NT2/D1 (cell line): ENCODE data around the gene MRPL24.

Experiments
- DNase-seq: peaks from one replicate; pipeline ENCODE4 v3.0.0-alpha.2; 2011; ENCODE audit warnings: low read depth, low spot score
- H3K27me3 ChIP-seq: 2 replicates; pipeline ENCODE4 v1.6.0; 2011; ENCODE audit warnings: mild to moderate bottlenecking; ENCODE audit not compliant: insufficient read length, insufficient read depth
- H3K36me3 ChIP-seq: 2 replicates; pipeline ENCODE4 v1.6.1; 2011; ENCODE audit warnings: mild to moderate bottlenecking, low read length, mixed read lengths; ENCODE audit not compliant: insufficient read depth, insufficient read length
- H3K4me1 ChIP-seq: 2 replicates; pipeline ENCODE4 v1.5.1; 2011; ENCODE audit not compliant: insufficient read depth, insufficient read length
- H3K4me3 ChIP-seq: 2 replicates; pipeline ENCODE4 v1.5.1; 2011; ENCODE audit warnings: low read depth; ENCODE audit not compliant: insufficient read length
- H3K9ac ChIP-seq: 2 replicates; pipeline ENCODE4 v1.6.0; 2011; ENCODE audit warnings: low read depth; ENCODE audit not compliant: insufficient read length
- H3K9me3 ChIP-seq: 2 replicates; pipeline ENCODE4 v1.5.1; 2011; ENCODE audit warnings: mild to moderate bottlenecking, low read length; ENCODE audit not compliant: insufficient read depth
- SUZ12 ChIP-seq: IDR thresholded peaks from 2 replicates; pipeline ENCODE4 v1.6.1; 2011; ENCODE audit not compliant: insufficient read length, insufficient read depth; ENCODE audit errors: extremely low read depth
- YY1 ChIP-seq: IDR thresholded peaks from 2 replicates; pipeline ENCODE4 v1.6.1; 2011; ENCODE audit not compliant: insufficient read length, insufficient read depth
- ZNF274 ChIP-seq: IDR thresholded peaks from 2 replicates; pipeline ENCODE4 v1.6.1; 2011; ENCODE audit warnings: mild to moderate bottlenecking, low read depth, low read length

MRPL24 gene

GRCh38 chr1:156705918-156706656, 34.8 kb downstream of the MRPL24 start:
- Histone ChIP-seq H3K36me3 (peaks cover 27% of the 10 kb centered on the region), H3K9ac (peak overlapping the region; percentile 96), H3K9me3 (no peaks in the 10 kb centered on the region), H3K27me3 (no peaks in the 10 kb centered on the region), H3K4me1 (peaks cover 40% of the 10 kb centered on the region), H3K4me3 (peak overlapping the region; percentile 91)
- TF ChIP-seq YY1 (no peak), ZNF274 (no peak), SUZ12 (no peak)
- peak; percentile 93 for DNase-seq

GRCh38 chr1:156705321-156705917, 35.5 kb downstream of the MRPL24 start, which contains the start of gene CRABP2:
Gene CRABP2, minus strand, starts transcription at chr1:156705583. Its CDS starts 137 bp downstream, at chr1:156705446.
- Histone ChIP-seq H3K9ac (peak within 1 kb of the TSS; percentile 96), H3K27me3 (no peaks in the 10 kb centered on the region), H3K9me3 (no peaks in the 10 kb centered on the region), H3K4me1 (peaks cover 40% of the 10 kb centered on the region), H3K4me3 (peak within 1 kb of the TSS; percentile 91), H3K36me3 (peaks cover 34% of the 10 kb centered on the region)
- DNase-seq: no peak
- TF ChIP-seq ZNF274 (no peak), YY1 (no peak), SUZ12 (no peak)

- Histone ChIP-seq H3K4me3 (peak overlapping the region; percentile 91), H3K9ac (peak overlapping the region; percentile 96), H3K27me3 (no peaks in the 10 kb centered on the region), H3K4me1 (peaks cover 36% of the 10 kb centered on the region), H3K9me3 (no peaks in the 10 kb centered on the region; the same call in 1 of the 2 replicates), H3K36me3 (peaks cover 39% of the 10 kb centered on the region)
- no peak for DNase-seq
- TF ChIP-seq ZNF274: no peak
- no peak for TF ChIP-seq YY1
- no peak for TF ChIP-seq SUZ12
Observed at GRCh38 chr1:156704930-156705320, 36.0 kb downstream of the MRPL24 start.

GRCh38 chr1:156704166-156704711, 36.6 kb downstream of the MRPL24 start:
- no peak for TF ChIP-seq SUZ12
- no peak for TF ChIP-seq YY1
- no peak for TF ChIP-seq ZNF274
- Histone ChIP-seq H3K9me3 (no peaks in the 10 kb centered on the region; the same call in 1 of the 2 replicates), H3K4me1 (peaks cover 29% of the 10 kb centered on the region), H3K27me3 (no peaks in the 10 kb centered on the region), H3K4me3 (peak overlapping the region; percentile 91), H3K9ac (peak overlapping the region; percentile 96), H3K36me3 (peaks cover 45% of the 10 kb centered on the region)
- no peak for DNase-seq

GRCh38 chr1:156703741-156704140, 37.1 kb downstream of the MRPL24 start:
- H3K9me3 ChIP-seq: no peaks in the 10 kb centered on the region; the same call in 1 of the 2 replicates
- peak overlapping the region; percentile 96 for H3K9ac ChIP-seq
- peak overlapping the region; percentile 91 for H3K4me3 ChIP-seq
- H3K27me3 ChIP-seq: no peaks in the 10 kb centered on the region
- peaks cover 50% of the 10 kb centered on the region for H3K36me3 ChIP-seq
- H3K4me1 ChIP-seq: peaks cover 24% of the 10 kb centered on the region
- TF ChIP-seq SUZ12: no peak
- no peak for TF ChIP-seq YY1
- TF ChIP-seq ZNF274: no peak
- no peak for DNase-seq

GRCh38 chr1:156703336-156703735, 37.6 kb downstream of the MRPL24 start:
- Histone ChIP-seq H3K36me3 (peaks cover 53% of the 10 kb centered on the region), H3K4me1 (peaks cover 23% of the 10 kb centered on the region), H3K9me3 (no peaks in the 10 kb centered on the region; the same call in 1 of the 2 replicates), H3K27me3 (no peaks in the 10 kb centered on the region), H3K9ac (peak overlapping the region; percentile 96), H3K4me3 (peak overlapping the region; percentile 91)
- TF ChIP-seq YY1 (no peak), ZNF274 (no peak), SUZ12 (no peak)
- no peak for DNase-seq
